Measurements from ENCODE around the gene OR2AT4.

GRCh38 chr11:75141166-75141565 lies 44.5 kb upstream of the OR2AT4 start:
- TF ChIP-seq, protein P1, sequence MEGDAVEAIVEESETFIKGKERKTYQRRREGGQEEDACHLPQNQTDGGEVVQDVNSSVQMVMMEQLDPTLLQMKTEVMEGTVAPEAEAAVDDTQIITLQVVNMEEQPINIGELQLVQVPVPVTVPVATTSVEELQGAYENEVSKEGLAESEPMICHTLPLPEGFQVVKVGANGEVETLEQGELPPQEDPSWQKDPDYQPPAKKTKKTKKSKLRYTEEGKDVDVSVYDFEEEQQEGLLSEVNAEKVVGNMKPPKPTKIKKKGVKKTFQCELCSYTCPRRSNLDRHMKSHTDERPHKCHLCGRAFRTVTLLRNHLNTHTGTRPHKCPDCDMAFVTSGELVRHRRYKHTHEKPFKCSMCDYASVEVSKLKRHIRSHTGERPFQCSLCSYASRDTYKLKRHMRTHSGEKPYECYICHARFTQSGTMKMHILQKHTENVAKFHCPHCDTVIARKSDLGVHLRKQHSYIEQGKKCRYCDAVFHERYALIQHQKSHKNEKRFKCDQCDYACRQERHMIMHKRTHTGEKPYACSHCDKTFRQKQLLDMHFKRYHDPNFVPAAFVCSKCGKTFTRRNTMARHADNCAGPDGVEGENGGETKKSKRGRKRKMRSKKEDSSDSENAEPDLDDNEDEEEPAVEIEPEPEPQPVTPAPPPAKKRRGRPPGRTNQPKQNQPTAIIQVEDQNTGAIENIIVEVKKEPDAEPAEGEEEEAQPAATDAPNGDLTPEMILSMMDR (IDR thresholded peaks at IDR 0.05; ENCODE audit: insufficient read depth, low read length) = no peak
- no peak for TF ChIP-seq REST (IDR thresholded peaks at IDR 0.05; ENCODE audit: insufficient replicate concordance, low read depth)
- TF ChIP-seq GABPA (IDR thresholded peaks at IDR 0.05; ENCODE audit: low read depth) = no peak

Measured in HL-60 (cell line).